Coronary artery (tissue), 2 donors: Measurements from ENCODE around the gene TNFSF10.
"Not testable (repeated sequence)": the region's sequence is repeated elsewhere in the genome, so short reads cannot be mapped to it uniquely, and the experiment has no call there.

Experiments
- DNase-seq: peaks from one replicate; pipeline ENCODE4 v3.0.0-alpha.2; 2017; ENCODE audit warnings: low spot score
- H3K27ac ChIP-seq, 2 donors: fragments of 200-600 bp; sonication (generic); one replicate each; pipeline ENCODE4 v1.5.1; 2016 to 2019
- H3K4me3 ChIP-seq: fragments of 200-600 bp; sonication (generic); 2 replicates; pipeline ENCODE4 v1.5.1; 2016; ENCODE audit warnings: mild to moderate bottlenecking, moderate library complexity
- CTCF ChIP-seq: fragments of 200-600 bp; sonication (generic); IDR thresholded peaks from one replicate; pipeline ENCODE4 v1.5.1; 2019; ENCODE audit warnings: antibody characterized with exemption

TNFSF10 gene

GRCh38 chr3:172522871-172523818 lies at the start of gene TNFSF10:
TSS of gene TNFSF10 (minus strand) at chr3:172523430. CDS start at chr3:172523384, 46 bp downstream.
- peak within 1 kb of the TSS; percentile 74 for H3K4me3 ChIP-seq
- peak within 1 kb of the TSS; percentile 37 to 84 for H3K27ac ChIP-seq

GRCh38 chr3:172569128-172570008 lies 46.1 kb upstream of the TNFSF10 start:
- DNase-seq = no peak
- Histone ChIP-seq H3K27ac (no peak overlapping the region), H3K4me3 (no peak overlapping the region)
- no peak for TF ChIP-seq CTCF

More at GRCh38 chr3:172522871-172523818, at the start of gene TNFSF10:
- no peak for DNase-seq
- TF ChIP-seq CTCF = no peak

- TF ChIP-seq CTCF = no peak
- no peak for DNase-seq
- H3K4me3 ChIP-seq = no peak overlapping the region
- H3K27ac ChIP-seq = no peak overlapping the region
Observed at GRCh38 chr3:172568701-172569100, 45.5 kb upstream of the TNFSF10 start.

- H3K27ac ChIP-seq, DNase-seq, H3K4me3 ChIP-seq: not testable (repeated sequence)
Observed at GRCh38 chr3:172566785-172567184, 43.6 kb upstream of the TNFSF10 start.

GRCh38 chr3:172564499-172564898 lies 41.3 kb upstream of the TNFSF10 start:
- no peak for TF ChIP-seq CTCF
- H3K4me3 ChIP-seq = no peak overlapping the region
- no peak overlapping the region for H3K27ac ChIP-seq
- DNase-seq = no peak

- Histone ChIP-seq H3K27ac (peak overlapping the region; percentile 38 to 65), H3K4me3 (peak overlapping the region; percentile 17)
- TF ChIP-seq CTCF = no peak
- no peak for DNase-seq
Observed at GRCh38 chr3:172562871-172563865, 39.9 kb upstream of the TNFSF10 start.
